Tibial nerve (tissue), 4 donors: ENCODE data around the gene HSD11B1. TPM values are rescaled to one million over a fixed set of nuclear protein-coding genes. Genes with fewer than 3 reads are reported as not detected.

Source experiments
- DNase-seq, 2 donors: peaks; one replicate each; pipeline ENCODE4 v3.0.0-alpha.2; 2019; ENCODE audit warnings: low spot score in 2 of 2
- H3K27ac ChIP-seq, 4 donors: fragments of 200-600 bp; sonication (generic) in 3 of 4; one replicate each; pipeline ENCODE4 v1.5.1; 2017 to 2019; ENCODE audit warnings: mild to moderate bottlenecking in 1 of 4
- H3K27me3 ChIP-seq, 2 donors: fragments of 200-600 bp; sonication (generic) in 1 of 2; one replicate each; pipeline versions ENCODE4 v1.5.1 to v1.6.0; 2017 to 2019
- H3K36me3 ChIP-seq, 3 donors: fragments of 200-600 bp; sonication (generic); one replicate each; pipeline ENCODE4 v1.5.1; 2018 to 2019
- H3K4me1 ChIP-seq, 4 donors: fragments of 200-600 bp; sonication (generic) in 3 of 4; one replicate each; pipeline ENCODE4 v1.5.1; 2017 to 2019
- H3K4me3 ChIP-seq, 4 donors: fragments of 200-600 bp; sonication (generic) in 3 of 4; one replicate each; pipeline ENCODE4 v1.5.1; 2017 to 2019; ENCODE audit warnings: mild to moderate bottlenecking in 1 of 4, moderate library complexity in 1 of 4
- H3K9me3 ChIP-seq, 4 donors: fragments of 200-600 bp; sonication (generic) in 3 of 4; one replicate each; pipeline ENCODE4 v1.5.1; 2017 to 2019
- EP300 ChIP-seq, 2 donors: sonication (generic); formaldehyde crosslinking; IDR thresholded peaks; one replicate each; pipeline ENCODE4 v1.6.1; 2017; ENCODE audit warnings: antibody characterized with exemption in 2 of 2, mild to moderate bottlenecking in 1 of 2
- POLR2A ChIP-seq, 2 donors: fragments of 450-650 bp; IDR thresholded peaks; one replicate each; pipeline ENCODE4 v1.6.1; 2017; ENCODE audit warnings: antibody characterized with exemption in 2 of 2, mild to moderate bottlenecking in 2 of 2, moderate library complexity in 2 of 2
- WGBS, 2 donors: methylation state at CpG; one replicate each; pipeline ENCODE4 v1.1.5; 2018; 5-methylcytosine and 5-hydroxymethylcytosine counted together
- total RNA-seq, 4 donors: library from RNA; depleted of rRNA; stranded (reverse); fragments of >200 nt; gene quantifications; one replicate each; pipeline ENCODE4 v1.1.0, GENCODE V29; 2016
- TF ChIP-seq, protein P1 (sequence below), 5 experiments: fragments of 200-600 bp in 3 of 5; fragments of 450-650 bp in 2 of 5; sonication (generic) in 3 of 5; IDR thresholded peaks; one replicate each; pipeline ENCODE4 v1.5.1; 2016 to 2019; ENCODE audit warnings: antibody characterized with exemption in 5 of 5, mild to moderate bottlenecking in 3 of 5, moderate library complexity in 2 of 5

HSD11B1 gene
- total RNA-seq, 4 donors from 2014 or later, result 7.1 to 92.2 (median 19.7) TPM

DNA sequence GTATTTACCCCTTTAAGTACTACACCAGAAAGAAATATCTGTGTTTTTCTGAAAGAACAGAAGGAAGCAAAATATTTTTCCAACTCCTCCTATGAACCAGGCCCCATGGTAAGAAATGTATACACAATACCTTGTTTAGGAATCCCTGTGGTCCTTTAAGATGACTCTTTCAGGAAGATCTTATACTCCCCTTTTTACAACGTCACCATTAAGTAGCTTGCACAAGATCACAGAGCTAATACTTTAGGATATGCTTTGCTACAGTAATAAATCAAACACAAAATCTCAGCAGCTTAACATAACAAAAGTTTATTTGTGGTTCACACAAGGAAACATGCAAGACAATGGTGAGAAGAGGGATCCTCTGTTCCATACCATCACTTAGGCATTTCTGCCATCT, 43.6 kb upstream of the HSD11B1 start:
- no peak overlapping the region for H3K4me3 ChIP-seq
- H3K27ac ChIP-seq, result no peak overlapping the region
- H3K27me3 ChIP-seq, result no peaks in the 10 kb centered on the region
- WGBS, 2 donors, result 56 to 60% methylated on average over 1 of the region's 1 CpG
- no peaks in the 10 kb centered on the region for H3K4me1 ChIP-seq
- H3K36me3 ChIP-seq, result no peaks in the 10 kb centered on the region
- H3K9me3 ChIP-seq, result no peaks in the 10 kb centered on the region
- DNase-seq, result no peak
- TF ChIP-seq, protein P1, sequence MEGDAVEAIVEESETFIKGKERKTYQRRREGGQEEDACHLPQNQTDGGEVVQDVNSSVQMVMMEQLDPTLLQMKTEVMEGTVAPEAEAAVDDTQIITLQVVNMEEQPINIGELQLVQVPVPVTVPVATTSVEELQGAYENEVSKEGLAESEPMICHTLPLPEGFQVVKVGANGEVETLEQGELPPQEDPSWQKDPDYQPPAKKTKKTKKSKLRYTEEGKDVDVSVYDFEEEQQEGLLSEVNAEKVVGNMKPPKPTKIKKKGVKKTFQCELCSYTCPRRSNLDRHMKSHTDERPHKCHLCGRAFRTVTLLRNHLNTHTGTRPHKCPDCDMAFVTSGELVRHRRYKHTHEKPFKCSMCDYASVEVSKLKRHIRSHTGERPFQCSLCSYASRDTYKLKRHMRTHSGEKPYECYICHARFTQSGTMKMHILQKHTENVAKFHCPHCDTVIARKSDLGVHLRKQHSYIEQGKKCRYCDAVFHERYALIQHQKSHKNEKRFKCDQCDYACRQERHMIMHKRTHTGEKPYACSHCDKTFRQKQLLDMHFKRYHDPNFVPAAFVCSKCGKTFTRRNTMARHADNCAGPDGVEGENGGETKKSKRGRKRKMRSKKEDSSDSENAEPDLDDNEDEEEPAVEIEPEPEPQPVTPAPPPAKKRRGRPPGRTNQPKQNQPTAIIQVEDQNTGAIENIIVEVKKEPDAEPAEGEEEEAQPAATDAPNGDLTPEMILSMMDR (IDR thresholded peaks at IDR 0.05), result no peak
- TF ChIP-seq POLR2A (IDR thresholded peaks at IDR 0.05) (no peak), EP300 (IDR thresholded peaks at IDR 0.05) (no peak)

DNA sequence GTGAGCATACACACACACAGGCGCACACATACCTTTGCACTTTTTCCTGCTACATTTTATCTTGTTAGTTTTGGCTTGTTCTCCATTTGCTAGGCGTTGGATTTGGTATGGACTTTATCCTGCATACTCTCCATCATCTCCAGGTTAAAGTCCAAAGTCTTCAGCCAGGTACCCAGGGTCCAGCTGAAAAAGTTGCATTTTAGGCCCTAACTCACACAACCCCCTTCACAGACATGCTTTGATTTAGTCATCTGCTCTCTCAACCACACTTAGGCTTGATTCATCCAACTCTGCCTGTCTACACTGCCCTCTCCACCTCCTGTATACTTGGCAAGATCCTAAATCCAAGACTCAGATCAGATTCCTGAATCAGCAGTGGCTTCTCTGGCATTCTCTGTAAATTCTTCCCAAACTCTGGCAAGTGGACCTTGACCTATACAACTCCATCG, 41.7 kb upstream of the HSD11B1 start:
- no peaks in the 10 kb centered on the region for H3K36me3 ChIP-seq
- H3K4me3 ChIP-seq, result no peak overlapping the region
- WGBS, 2 donors, result 89 to 92% methylated on average over 3 of the region's 3 CpGs
- no peaks in the 10 kb centered on the region for H3K4me1 ChIP-seq
- H3K27ac ChIP-seq, result no peak overlapping the region
- no peak for DNase-seq
- no peaks in the 10 kb centered on the region for H3K27me3 ChIP-seq
- TF ChIP-seq, protein P1 (IDR thresholded peaks at IDR 0.05), result no peak
- TF ChIP-seq EP300 (IDR thresholded peaks at IDR 0.05) (no peak), POLR2A (IDR thresholded peaks at IDR 0.05) (no peak)
- H3K9me3 ChIP-seq, result no peaks in the 10 kb centered on the region

DNA sequence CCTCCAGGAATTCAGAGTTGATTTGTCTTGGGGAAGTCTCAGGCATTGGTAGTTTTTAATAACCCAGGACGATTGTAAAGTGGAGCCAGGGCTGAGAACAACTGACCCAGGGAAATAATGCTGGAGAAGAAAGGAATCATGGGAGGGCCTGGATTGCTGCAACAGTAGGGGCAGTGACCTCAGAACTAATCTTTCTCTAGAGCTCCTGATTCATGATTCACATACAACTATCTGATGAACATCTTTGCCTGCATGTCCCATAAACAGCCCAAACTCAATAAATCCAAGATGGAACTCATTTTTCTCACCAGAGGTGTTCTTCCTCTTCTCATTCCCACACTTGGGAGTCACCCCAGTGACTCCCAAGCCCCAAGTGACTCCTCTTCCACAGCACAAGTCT, 37.5 kb upstream of the HSD11B1 start:
- H3K27ac ChIP-seq, result no peak overlapping the region
- TF ChIP-seq EP300 (IDR thresholded peaks at IDR 0.05) (no peak), POLR2A (IDR thresholded peaks at IDR 0.05) (no peak)
- TF ChIP-seq, protein P1 (IDR thresholded peaks at IDR 0.05), result no peak
- 66 to 75% methylated on average over 1 of the region's 1 CpG for WGBS, 2 donors
- no peaks in the 10 kb centered on the region for H3K27me3 ChIP-seq
- no peak overlapping the region for H3K4me3 ChIP-seq
- no peaks in the 10 kb centered on the region for H3K4me1 ChIP-seq
- H3K9me3 ChIP-seq, result peaks cover 0 to 3% (median 0%) of the 10 kb centered on the region in 4 donors
- no peaks in the 10 kb centered on the region for H3K36me3 ChIP-seq
- DNase-seq, result no peak

DNA sequence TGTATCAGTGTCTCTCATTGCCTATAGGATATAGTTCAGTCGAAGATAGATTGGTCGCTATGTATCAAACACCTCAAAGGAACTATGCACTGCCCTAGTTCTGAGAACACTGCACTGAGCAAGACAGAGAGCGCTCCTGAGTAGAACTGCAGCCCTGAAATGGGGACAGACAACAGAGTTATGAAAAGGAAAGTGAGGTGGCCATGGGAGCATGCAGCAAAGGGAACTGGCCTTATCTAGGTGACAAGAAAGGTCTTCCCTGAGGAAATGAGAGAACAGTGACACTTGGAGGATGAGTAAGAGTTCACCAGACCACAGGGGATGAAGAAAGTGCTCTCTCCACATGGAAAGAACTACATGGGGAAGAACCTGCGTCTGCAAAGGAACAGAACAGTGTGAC, 36.9 kb upstream of the HSD11B1 start:
- WGBS, 2 donors, result 89 to 96% methylated on average over 4 of the region's 4 CpGs
- TF ChIP-seq, protein P1 (IDR thresholded peaks at IDR 0.05), result no peak
- no peak for TF ChIP-seq POLR2A (IDR thresholded peaks at IDR 0.05)
- H3K36me3 ChIP-seq, result no peaks in the 10 kb centered on the region

DNA sequence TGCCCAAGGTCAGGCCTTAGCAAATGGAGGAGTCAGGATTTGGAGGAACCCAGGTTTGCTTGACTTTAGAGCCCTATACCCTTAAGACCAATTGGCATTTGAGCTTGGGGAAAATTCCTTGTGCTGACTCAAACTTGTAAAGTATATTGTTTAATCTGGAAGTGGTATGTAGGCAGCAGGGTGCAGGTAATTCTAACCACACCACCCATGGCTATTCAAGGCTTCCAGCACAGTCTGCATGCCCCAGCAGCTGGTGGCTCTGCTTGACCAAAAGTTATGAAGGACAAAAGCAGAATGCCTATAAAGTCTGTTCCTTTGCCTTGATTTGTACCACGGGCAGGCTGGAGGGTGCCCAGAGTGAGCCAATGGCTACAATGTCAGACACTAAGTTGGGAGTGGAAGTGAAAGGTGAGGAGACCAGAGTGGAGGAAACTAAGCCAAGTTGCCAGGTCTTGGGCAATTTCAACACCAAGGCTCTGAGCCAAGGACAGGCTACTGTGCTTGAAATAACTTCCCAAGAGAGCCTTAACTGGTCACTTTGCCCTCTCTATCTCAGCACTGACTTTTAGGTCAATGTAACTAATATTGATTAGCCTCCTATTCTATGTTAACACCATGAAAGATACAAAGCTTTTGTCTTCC, 34.1 kb upstream of the HSD11B1 start:
- Histone ChIP-seq H3K36me3 (no peaks in the 10 kb centered on the region), H3K27ac (no peak overlapping the region), H3K4me1 (peaks cover 0 to 24% (median 7%) of the 10 kb centered on the region in 4 donors), H3K4me3 (no peak overlapping the region), H3K27me3 (peaks cover 0 to 2% of the 10 kb centered on the region in 2 donors), H3K9me3 (peaks cover 0 to 3% (median 0%) of the 10 kb centered on the region in 4 donors)
- TF ChIP-seq EP300 (IDR thresholded peaks at IDR 0.05) (no peak), POLR2A (IDR thresholded peaks at IDR 0.05) (no peak)
- TF ChIP-seq, protein P1 (IDR thresholded peaks at IDR 0.05), result no peak
- WGBS, 2 donors, result 85 to 86% methylated on average over 1 of the region's 1 CpG
- no peak for DNase-seq

More for the DNA sequence above, 36.9 kb upstream of the HSD11B1 start:
- no peak overlapping the region for H3K4me3 ChIP-seq
- no peaks in the 10 kb centered on the region for H3K27me3 ChIP-seq
- H3K4me1 ChIP-seq, result no peaks in the 10 kb centered on the region
- no peak overlapping the region for H3K27ac ChIP-seq
- peaks cover 0 to 3% (median 0%) of the 10 kb centered on the region in 4 donors for H3K9me3 ChIP-seq
- no peak for DNase-seq
